Testis (tissue), 5 donors: ENCODE measurements around the gene CKM. TPM values are rescaled to one million over a fixed set of nuclear protein-coding genes. Genes with fewer than 3 reads are reported as not detected.

ENCODE experiments used
- DNase-seq: peaks from one replicate; pipeline ENCODE4 v3.0.0-alpha.2; 2019
- H3K27ac ChIP-seq, 2 donors: fragments of 200-600 bp; sonication (generic); one replicate each; pipeline ENCODE4 v1.5.1; 2019
- H3K27me3 ChIP-seq: fragments of 200-600 bp; sonication (generic); one replicate; pipeline ENCODE4 v1.5.1; 2019
- H3K36me3 ChIP-seq: fragments of 200-600 bp; sonication (generic); one replicate; pipeline ENCODE4 v1.5.1; 2017; ENCODE audit warnings: low read depth; ENCODE audit errors: missing control alignments
- H3K4me1 ChIP-seq: fragments of 200-600 bp; sonication (generic); one replicate; pipeline ENCODE4 v1.5.1; 2019
- H3K4me3 ChIP-seq, 2 donors: fragments of 200-600 bp; sonication (generic); one replicate each; pipeline ENCODE4 v1.5.1; 2017 to 2019
- H3K9me3 ChIP-seq: fragments of 200-600 bp; sonication (generic); one replicate; pipeline ENCODE4 v1.5.1; 2017
- CTCF ChIP-seq, 3 experiments: fragments of 450-650 bp in 2 of 3; fragments of 200-600 bp in 1 of 3; sonication (generic) in 1 of 3; IDR thresholded peaks; one replicate each; pipeline ENCODE4 v1.5.1; 2016 to 2019; ENCODE audit warnings: antibody characterized with exemption in 3 of 3, mild to moderate bottlenecking in 2 of 3, moderate library complexity in 1 of 3
- POLR2A ChIP-seq: fragments of 450-650 bp; IDR thresholded peaks from one replicate; pipeline ENCODE4 v1.6.1; 2017; ENCODE audit warnings: antibody characterized with exemption, mild to moderate bottlenecking, moderate library complexity
- WGBS, 2 donors: methylation state at CpG; one replicate each; pipeline ENCODE4 v1.1.5; 2018; 5-methylcytosine and 5-hydroxymethylcytosine counted together
- intact Hi-C: fragments of 100-400 bp; cut with DNase I; formaldehyde crosslinking; loops from one replicate; pipeline ENCODE4 v1.15.1; 2023; ENCODE audit warnings: low total_unique reads
- long read RNA-seq, 2 donors: transcript quantifications; one replicate each; lab custom pipeline, GENCODE V29; 2026
- polyA plus RNA-seq: library from polyadenylated mRNA; stranded (reverse); fragments of 350-450 nt; fragmentation: Illumina TruSeq; extraction: RNeasy Lipid Tissue Mini Kit (QIAGEN cat#74804); gene quantifications from one replicate; pipeline ENCODE4 v1.2.3, GENCODE V29; 2014; ENCODE audit warnings: low read depth, low replicate concordance; ENCODE audit not compliant: insufficient read depth
- total RNA-seq, 2 donors: library from RNA; depleted of rRNA; stranded (reverse); fragments of >200 nt; gene quantifications; one replicate each; pipeline ENCODE4 v1.2.3, GENCODE V29; 2016

Gene CKM
- total RNA-seq (10 to 100 TPM; 16.5 to 22.4 TPM), polyA plus RNA-seq (61.1 TPM)
- long read RNA-seq, donor 1, partial matches to known transcripts: 0 of 4 reads
- long read RNA-seq, donor 1, other reads (novel, unspliced or antisense): 0 of 4 reads
- long read RNA-seq, donor 2: 0 reads

GRCh38 chr19:45322744-45323281 lies at the start of gene CKM:
CKM (minus strand) TSS chr19:45322875; CDS start chr19:45319713, 3,162 bp downstream.
- Histone ChIP-seq H3K27ac (no peak within 1 kb of the TSS), H3K4me1 (peaks cover 24% of the 10 kb centered on the region), H3K9me3 (no peaks in the 10 kb centered on the region), H3K36me3 (no peaks in the 10 kb centered on the region), H3K4me3 (peak within 1 kb of the TSS in 1 of 2 donors; percentile 31), H3K27me3 (no peaks in the 10 kb centered on the region)
- intact Hi-C loops: no loop called here
- no peak for DNase-seq
- WGBS, 2 donors: 40% methylated on average over 14 of the region's 15 CpGs; no CpG with 5 or more reads in 1 of the 2 donors
- TF ChIP-seq POLR2A (no peak), CTCF (IDR thresholded peaks at IDR 0.05) (no peak)

- no peaks in the 10 kb centered on the region for H3K36me3 ChIP-seq
- H3K4me1 ChIP-seq: peaks cover 6% of the 10 kb centered on the region
- peak within 1 kb of the TSS; percentile 71 to 78 for H3K4me3 ChIP-seq
- peak; percentile 99 for DNase-seq
- TF ChIP-seq CTCF (IDR thresholded peaks at IDR 0.05): no peak
- WGBS, 2 donors: 2 to 3% methylated on average over 37 to 54 of the region's 55 CpGs
- intact Hi-C loops: no loop called here
- peak within 1 kb of the TSS; percentile 70 to 85 for H3K27ac ChIP-seq
- no peaks in the 10 kb centered on the region for H3K9me3 ChIP-seq
- no peaks in the 10 kb centered on the region for H3K27me3 ChIP-seq
Observed at GRCh38 chr19:45370410-45371204, 47.9 kb upstream of the CKM start, which contains the start of gene ERCC2. ERCC2 (minus strand) TSS chr19:45370573; CDS start chr19:45370540, 33 bp downstream.

- Histone ChIP-seq H3K4me1 (peaks cover 6% of the 10 kb centered on the region), H3K36me3 (no peaks in the 10 kb centered on the region), H3K27ac (no peak overlapping the region), H3K4me3 (no peak overlapping the region), H3K9me3 (no peaks in the 10 kb centered on the region), H3K27me3 (no peaks in the 10 kb centered on the region)
- WGBS, 2 donors: 91 to 96% methylated on average over 5 to 11 of the region's 11 CpGs
- no peak for DNase-seq
- intact Hi-C loops: no loop called here
- no peak for TF ChIP-seq CTCF (IDR thresholded peaks at IDR 0.05)
- TF ChIP-seq POLR2A: no peak
Observed at GRCh38 chr19:45368737-45369340, 46.2 kb upstream of the CKM start.

GRCh38 chr19:45368127-45368526 lies 45.5 kb upstream of the CKM start:
- peaks cover 6% of the 10 kb centered on the region for H3K4me1 ChIP-seq
- DNase-seq: no peak
- H3K4me3 ChIP-seq: no peak overlapping the region
- no peak overlapping the region for H3K27ac ChIP-seq
- H3K36me3 ChIP-seq: no peaks in the 10 kb centered on the region
- TF ChIP-seq POLR2A: no peak
- 87 to 94% methylated on average over 4 of the region's 4 CpGs for WGBS, 2 donors
- no peaks in the 10 kb centered on the region for H3K27me3 ChIP-seq
- intact Hi-C loops: no loop called here
- no peaks in the 10 kb centered on the region for H3K9me3 ChIP-seq

GRCh38 chr19:45364696-45365095 lies 42.0 kb upstream of the CKM start:
- Histone ChIP-seq H3K4me1 (no peaks in the 10 kb centered on the region), H3K36me3 (no peaks in the 10 kb centered on the region), H3K9me3 (no peaks in the 10 kb centered on the region), H3K27ac (no peak overlapping the region), H3K27me3 (no peaks in the 10 kb centered on the region), H3K4me3 (no peak overlapping the region)
- 93% methylated on average over 6 to 12 of the region's 12 CpGs for WGBS, 2 donors
- TF ChIP-seq CTCF (IDR thresholded peaks at IDR 0.05) (no peak), POLR2A (no peak)
- no peak for DNase-seq
- intact Hi-C loops: no loop called here
